ENCODE measurements around the gene MYBPC3. TPM values are rescaled to one million over a fixed set of nuclear protein-coding genes. Genes with fewer than 3 reads are reported as not detected.

MYBPC3 gene
- total and polyA plus RNA-seq, 2 donors (not counting 3 experiments of a cell fraction or from before 2014, with no cell fraction given): not detected

DNA sequence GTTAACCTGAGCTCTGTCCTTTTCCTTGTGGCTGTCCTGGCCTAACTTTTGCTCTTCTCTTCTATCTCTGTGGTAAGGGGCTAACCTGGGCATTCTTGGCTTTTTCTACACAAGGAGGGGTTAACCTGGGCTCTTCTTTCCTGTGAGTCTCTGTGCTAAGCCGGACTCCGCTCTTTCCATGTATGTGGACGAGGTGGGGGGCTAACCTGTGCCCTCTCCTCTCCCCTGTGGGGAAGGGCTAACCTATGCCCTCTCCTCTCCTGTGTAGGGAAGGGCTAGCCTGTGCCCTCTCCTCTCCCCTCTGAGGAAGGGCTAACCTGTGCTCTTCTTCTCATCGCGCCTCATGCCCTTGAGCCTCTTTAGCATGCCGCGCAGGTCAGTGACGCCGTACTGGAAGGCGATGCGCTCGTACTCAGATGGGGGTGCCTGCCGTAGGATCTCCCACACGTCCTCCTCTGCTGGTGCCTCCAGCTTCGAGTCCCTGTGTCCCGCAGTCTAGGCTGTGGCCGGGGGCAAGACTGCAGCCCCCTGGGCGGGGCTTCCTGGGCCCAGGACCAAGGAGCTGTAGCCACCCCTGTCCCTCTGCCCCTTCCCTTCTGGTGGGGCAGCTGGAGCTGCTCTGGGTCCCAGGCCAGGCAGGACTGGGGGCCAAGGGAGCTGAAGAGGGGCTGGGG is 6.5 kb downstream of the MYBPC3 start:
- no peaks in the 10 kb centered on the region for H3K36me3 ChIP-seq (ENCODE audit: control insufficient read depth in 2 of 2, extremely low read depth in 1 of 2, insufficient read depth in 2 of 2, low read length in 2 of 2)
- DNase-seq (ENCODE audit: low read depth, low spot score): no peak
- no peak overlapping the region for H3K4me2 ChIP-seq (ENCODE audit: insufficient read depth, low read length)
- ChIA-PET CTCF (interaction anchor here (2.7 kb wide), 1 partner anchor 9 kb away, joined by 8 read pairs; no protein-coding TSS in a partner anchor), POLR2A (interaction anchor here (0.7 kb wide), 1 partner anchor 797 kb away, joined by 8 read pairs; no protein-coding TSS in a partner anchor)
- no peaks in the 10 kb centered on the region for H3K9me1 ChIP-seq (replicated peaks; ENCODE audit: control insufficient read depth, extremely low read depth, insufficient read depth, low read length)
- H2AFZ ChIP-seq (ENCODE audit: low read depth, low read length): no peak overlapping the region
- no peaks in the 10 kb centered on the region for H3K79me2 ChIP-seq (ENCODE audit: control insufficient read depth, insufficient read depth, low read length)
- dilution Hi-C loops (cut with MboI; ENCODE audit: extremely low pct_ligation_motif_present, low sequenced_read_pairs) (no loop called here), intact Hi-C loops (cut with micrococcal nuclease) (loop anchor here (5.0 kb wide), 1 partner anchor 34 kb away; no protein-coding TSS in a partner anchor)
- no peaks in the 10 kb centered on the region for H3K4me1 ChIP-seq (ENCODE audit: control insufficient read depth, extremely low read depth, insufficient read depth, low read length)
- TF ChIP-seq EZH2 (IDR thresholded peaks at IDR 0.05; ENCODE audit: borderline replicate concordance, low read depth, low read length, severe bottlenecking) (no peak), MYC (IDR thresholded peaks at IDR 0.05; ENCODE audit: low read depth, low read length) (no peak), GATA2 (IDR thresholded peaks at IDR 0.05; ENCODE audit: insufficient read depth, insufficient read length, low read depth, low read length) (no peak), FOS (IDR thresholded peaks at IDR 0.05; ENCODE audit: borderline replicate concordance, insufficient read depth, low read length) (no peak), POLR2AphosphoS5 (IDR thresholded peaks at IDR 0.05; ENCODE audit: insufficient read depth, low read depth, low read length) (no peak), POLR2A (IDR thresholded peaks at IDR 0.05; ENCODE audit: low read depth, low read length) (no peak), JUN (IDR thresholded peaks at IDR 0.05; ENCODE audit: borderline replicate concordance, insufficient read depth, insufficient read length, low read depth) (no peak)
- TF ChIP-seq, protein P1, sequence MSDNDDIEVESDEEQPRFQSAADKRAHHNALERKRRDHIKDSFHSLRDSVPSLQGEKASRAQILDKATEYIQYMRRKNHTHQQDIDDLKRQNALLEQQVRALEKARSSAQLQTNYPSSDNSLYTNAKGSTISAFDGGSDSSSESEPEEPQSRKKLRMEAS (IDR thresholded peaks at IDR 0.05; ENCODE audit: insufficient read depth, insufficient read length): no peak
- TF ChIP-seq, protein P2, sequence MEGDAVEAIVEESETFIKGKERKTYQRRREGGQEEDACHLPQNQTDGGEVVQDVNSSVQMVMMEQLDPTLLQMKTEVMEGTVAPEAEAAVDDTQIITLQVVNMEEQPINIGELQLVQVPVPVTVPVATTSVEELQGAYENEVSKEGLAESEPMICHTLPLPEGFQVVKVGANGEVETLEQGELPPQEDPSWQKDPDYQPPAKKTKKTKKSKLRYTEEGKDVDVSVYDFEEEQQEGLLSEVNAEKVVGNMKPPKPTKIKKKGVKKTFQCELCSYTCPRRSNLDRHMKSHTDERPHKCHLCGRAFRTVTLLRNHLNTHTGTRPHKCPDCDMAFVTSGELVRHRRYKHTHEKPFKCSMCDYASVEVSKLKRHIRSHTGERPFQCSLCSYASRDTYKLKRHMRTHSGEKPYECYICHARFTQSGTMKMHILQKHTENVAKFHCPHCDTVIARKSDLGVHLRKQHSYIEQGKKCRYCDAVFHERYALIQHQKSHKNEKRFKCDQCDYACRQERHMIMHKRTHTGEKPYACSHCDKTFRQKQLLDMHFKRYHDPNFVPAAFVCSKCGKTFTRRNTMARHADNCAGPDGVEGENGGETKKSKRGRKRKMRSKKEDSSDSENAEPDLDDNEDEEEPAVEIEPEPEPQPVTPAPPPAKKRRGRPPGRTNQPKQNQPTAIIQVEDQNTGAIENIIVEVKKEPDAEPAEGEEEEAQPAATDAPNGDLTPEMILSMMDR (IDR thresholded peaks at IDR 0.05; ENCODE audit: extremely low read depth in 1 of 2, insufficient read depth in 1 of 2, low read depth in 1 of 2, low read length in 2 of 2): no peak
- H3K4me3 ChIP-seq (replicated peaks in 1 of 3; ENCODE audit: insufficient read depth in 1 of 3, low read depth in 1 of 3, low read length in 3 of 3): no peak overlapping the region
- H3K9ac ChIP-seq (replicated peaks; ENCODE audit: extremely low read depth, insufficient read depth, low read length): no peak overlapping the region
- H3K9me3 ChIP-seq (replicated peaks; ENCODE audit: control insufficient read depth, insufficient read depth, low read length): no peaks in the 10 kb centered on the region
- no peaks in the 10 kb centered on the region for H4K20me1 ChIP-seq (replicated peaks; ENCODE audit: control insufficient read depth, extremely low read depth, insufficient read depth, low read length)
- no peak for FAIRE-seq
- no peaks in the 10 kb centered on the region for H3K27me3 ChIP-seq (ENCODE audit: control insufficient read depth in 2 of 2, insufficient read depth in 2 of 2, low read length in 2 of 2)
- no TSS peak for BruUV-seq (replicated peaks)
- H3K27ac ChIP-seq (ENCODE audit: insufficient read depth, low read depth, low read length): no peak overlapping the region

Data from endothelial cell of umbilical vein (primary cell).